HL-60/S4 (cell line): ENCODE data around the gene GAMT.
"Not testable (repeated sequence)": the region's sequence is repeated elsewhere in the genome, so short reads cannot be mapped to it uniquely, and the experiment has no call there.

ENCODE experiments used
- in situ Hi-C: fragments of 300-500 bp; cut with MboI; formaldehyde crosslinking; loops from 2 replicates; pipeline ENCODE4 v1.14.3; 2022; ENCODE audit warnings: low sequenced_read_pairs

Gene GAMT

GRCh38 chr19:1434040-1434366, 32.7 kb upstream of the GAMT start:
- in situ Hi-C loops: no loop called here

- in situ Hi-C loops: no loop called here
Observed at GRCh38 chr19:1433119-1434039, 32.0 kb upstream of the GAMT start.

DNA sequence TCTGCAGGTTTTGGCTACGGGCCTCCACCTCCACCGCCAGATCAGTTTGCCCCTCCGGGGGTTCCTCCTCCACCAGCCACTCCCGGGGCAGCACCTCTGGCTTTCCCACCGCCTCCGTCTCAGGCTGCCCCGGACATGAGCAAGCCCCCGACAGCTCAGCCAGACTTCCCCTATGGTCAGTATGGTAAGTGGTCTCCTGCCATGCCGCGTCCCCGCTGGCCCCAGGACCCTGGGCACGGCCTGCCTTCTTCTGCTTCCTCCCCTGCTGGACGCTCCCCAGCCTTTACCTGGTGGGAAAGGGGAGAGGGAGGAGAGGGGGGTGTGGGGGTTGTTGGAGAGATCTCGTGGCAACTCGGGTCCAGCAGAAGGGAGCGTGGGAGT, 31.2 kb upstream of the GAMT start:
- in situ Hi-C loops: no loop called here

DNA sequence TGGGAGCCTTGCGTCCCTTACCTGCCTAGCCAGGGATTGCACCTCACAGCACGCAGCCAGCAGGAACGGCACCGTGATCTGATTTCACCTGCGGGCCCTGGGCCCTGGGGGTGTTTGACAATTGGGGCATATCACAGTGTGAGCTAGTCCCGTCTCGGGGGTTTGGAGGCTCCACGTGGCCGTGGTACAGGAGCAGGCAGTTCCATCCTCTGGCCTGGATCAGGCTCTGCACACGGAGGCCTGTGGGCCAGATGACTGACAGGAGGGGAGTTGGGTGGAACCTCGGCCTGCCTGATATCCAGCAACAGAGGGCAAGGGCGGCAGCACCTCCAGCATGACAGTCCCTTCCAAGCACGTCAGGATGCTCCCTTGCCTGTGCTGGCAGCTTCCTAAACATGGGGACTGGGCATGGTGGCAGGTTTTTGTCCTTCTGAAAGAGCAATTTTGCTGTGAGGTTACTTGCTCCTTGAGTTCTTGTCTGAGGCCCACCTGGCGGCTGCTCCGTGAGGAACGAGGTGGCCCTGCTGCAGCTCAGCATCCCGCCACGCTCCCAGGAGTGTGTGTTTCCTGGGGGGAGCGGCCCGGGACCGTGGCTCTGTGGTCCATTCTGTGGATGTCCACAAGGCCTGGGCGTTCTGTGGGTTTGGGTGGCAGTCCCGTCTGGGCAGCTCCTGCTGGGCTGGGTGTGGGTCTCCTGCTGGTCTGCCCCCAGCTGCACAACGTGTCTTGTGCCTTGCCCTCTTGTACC, 30.6 kb upstream of the GAMT start:
- in situ Hi-C loops: no loop called here

GRCh38 chr19:1430246-1430645, 28.9 kb upstream of the GAMT start:
- in situ Hi-C loops: no loop called here

GRCh38 chr19:1429750-1430149, 28.4 kb upstream of the GAMT start:
- in situ Hi-C loops: no loop called here

DNA sequence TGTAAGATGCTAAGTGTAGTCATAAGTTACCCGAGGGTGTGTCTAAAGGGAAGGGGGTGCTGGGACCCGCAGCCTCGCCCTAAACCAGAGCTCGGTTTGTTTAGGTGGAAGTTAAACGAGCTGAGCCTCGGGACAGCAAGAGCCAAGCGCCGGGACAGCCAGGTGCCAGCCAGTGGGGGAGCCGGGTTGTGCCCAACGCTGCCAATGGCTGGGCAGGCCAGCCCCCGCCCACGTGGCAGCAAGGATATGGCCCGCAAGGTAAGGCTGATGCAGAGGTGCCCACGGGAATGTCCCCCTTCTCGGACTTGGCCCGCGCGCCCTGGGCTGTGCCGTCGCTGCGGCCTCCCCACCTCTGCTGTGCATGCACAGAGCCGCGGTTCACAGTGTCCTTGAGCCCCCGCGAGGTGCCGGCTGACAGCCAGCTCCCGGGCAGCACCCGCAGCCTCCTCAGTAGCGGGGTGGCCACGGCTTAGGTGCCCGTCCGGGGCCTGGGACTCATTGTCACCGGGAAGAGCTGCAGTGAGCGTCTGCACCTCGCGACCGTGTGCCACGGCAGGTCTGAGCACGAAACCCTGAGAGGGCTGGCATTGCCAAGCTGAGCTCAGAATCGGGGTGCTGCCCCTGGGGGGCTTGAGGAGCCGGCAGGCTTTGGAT, 27.5 kb upstream of the GAMT start:
- in situ Hi-C loops: no loop called here

- in situ Hi-C loops: no loop called here
Observed at GRCh38 chr19:1427221-1427920, 26.0 kb upstream of the GAMT start.

DNA sequence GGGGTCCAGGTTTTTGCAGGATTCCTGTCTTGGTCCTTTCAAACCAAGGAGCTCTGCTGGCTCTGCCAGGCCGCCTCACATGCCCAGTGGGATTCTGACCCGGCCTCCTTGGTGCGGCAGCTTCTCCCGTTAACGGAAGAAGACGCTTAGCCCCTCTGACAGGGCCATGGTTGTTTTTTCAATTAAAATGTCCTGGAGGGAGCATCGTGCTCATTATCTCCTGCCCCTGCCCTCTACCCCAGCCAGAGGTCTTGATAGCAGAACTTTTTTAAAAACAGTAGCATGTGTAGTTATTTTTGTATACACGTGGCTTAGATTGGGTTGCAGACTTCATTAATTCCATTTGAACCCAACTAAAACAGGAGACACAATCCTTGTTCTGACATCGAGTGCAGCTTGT, 25.4 kb upstream of the GAMT start:
- in situ Hi-C loops: no loop called here

DNA sequence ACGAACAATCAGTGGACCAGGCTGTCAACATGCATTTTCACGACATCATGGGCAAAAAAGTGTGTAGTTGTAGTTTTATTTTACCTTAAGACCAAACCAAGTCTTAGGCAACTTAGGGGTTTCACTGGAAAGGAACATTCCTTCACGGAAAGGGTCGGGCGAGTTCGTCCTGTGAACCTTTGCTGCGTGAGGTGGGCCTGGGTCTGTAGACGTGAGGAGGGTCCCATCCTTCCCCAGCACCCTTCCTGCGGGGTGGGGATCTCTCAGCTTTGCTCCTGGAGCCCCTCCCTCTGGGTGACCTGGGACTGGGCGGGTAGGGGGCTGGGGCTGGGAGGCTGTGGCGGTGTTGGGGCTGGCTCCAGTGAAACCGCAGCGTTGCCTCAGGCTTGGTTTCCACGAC, 24.6 kb upstream of the GAMT start:
- in situ Hi-C loops: no loop called here

GRCh38 chr19:1425102-1425837, 23.9 kb upstream of the GAMT start:
- in situ Hi-C loops: no loop called here

GRCh38 chr19:1424192-1424955, 23.0 kb upstream of the GAMT start:
- in situ Hi-C loops: no loop called here

GRCh38 chr19:1423436-1424191, 22.3 kb upstream of the GAMT start:
- in situ Hi-C loops: no loop called here

- in situ Hi-C loops: no loop called here
Observed at GRCh38 chr19:1422943-1423342, 21.6 kb upstream of the GAMT start.

GRCh38 chr19:1422360-1422759, 21.0 kb upstream of the GAMT start:
- in situ Hi-C loops: no loop called here

GRCh38 chr19:1421958-1422305, 20.6 kb upstream of the GAMT start:
- in situ Hi-C loops: no loop called here

- in situ Hi-C loops: no loop called here
Observed at GRCh38 chr19:1421218-1421957, 20.0 kb upstream of the GAMT start.

DNA sequence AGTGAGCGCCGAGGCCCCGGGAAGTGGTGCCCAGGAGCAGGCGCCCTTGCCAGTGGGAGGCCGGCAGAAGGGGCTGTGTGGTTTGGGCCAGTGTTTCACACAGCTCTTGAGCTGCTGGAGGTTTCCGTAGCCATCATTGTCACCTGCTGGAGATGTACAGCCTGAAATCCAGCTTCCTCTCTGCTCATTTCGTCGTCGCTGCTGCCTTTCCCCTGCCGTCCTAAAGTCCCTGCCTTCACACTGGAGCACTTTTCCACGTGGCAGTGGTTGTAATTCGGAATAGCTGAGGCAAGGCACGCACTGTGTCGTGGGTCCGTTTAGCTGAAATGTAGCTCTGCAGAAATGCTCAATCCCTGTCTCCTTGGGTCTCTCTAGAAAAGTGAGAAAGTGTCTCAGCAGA, 19.2 kb upstream of the GAMT start:
- in situ Hi-C loops: no loop called here

DNA sequence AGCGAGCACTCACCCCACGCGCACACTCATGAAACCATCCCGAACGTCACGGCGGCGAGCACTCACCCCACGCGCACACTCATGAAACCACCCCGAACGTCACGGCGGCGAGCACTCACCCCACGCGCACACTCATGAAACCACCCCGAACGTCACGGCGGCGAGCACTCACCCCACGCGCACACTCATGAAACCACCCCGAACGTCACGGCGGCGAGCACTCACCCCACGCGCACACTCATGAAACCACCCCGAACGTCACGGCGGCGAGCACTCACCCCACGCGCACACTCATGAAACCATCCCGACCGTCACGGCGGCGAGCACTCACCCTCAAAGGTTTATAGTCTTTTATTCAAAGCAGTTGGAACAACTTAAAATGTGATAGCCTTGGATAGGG, 18.7 kb upstream of the GAMT start:
- in situ Hi-C loops: not testable (repeated sequence)
